Fibroblast of mammary gland (primary cell): ENCODE measurements around the gene ZNF592.

Source experiments
- DNase-seq: peaks from one replicate; pipeline ENCODE4 v3.0.0-alpha.2; 2010; ENCODE audit warnings: low read depth
- H3K4me3 ChIP-seq: 2 replicates; pipeline ENCODE4 v1.5.1; 2011; ENCODE audit warnings: low read depth, mild to moderate bottlenecking, low read length, moderate library complexity; ENCODE audit not compliant: control insufficient read depth
- CTCF ChIP-seq: conservative IDR thresholded peaks from 2 replicates; pipeline ENCODE4 v1.5.1; 2011; ENCODE audit warnings: low read depth, low read length, inconsistent platforms; ENCODE audit not compliant: control insufficient read depth, insufficient read depth

Gene ZNF592

DNA sequence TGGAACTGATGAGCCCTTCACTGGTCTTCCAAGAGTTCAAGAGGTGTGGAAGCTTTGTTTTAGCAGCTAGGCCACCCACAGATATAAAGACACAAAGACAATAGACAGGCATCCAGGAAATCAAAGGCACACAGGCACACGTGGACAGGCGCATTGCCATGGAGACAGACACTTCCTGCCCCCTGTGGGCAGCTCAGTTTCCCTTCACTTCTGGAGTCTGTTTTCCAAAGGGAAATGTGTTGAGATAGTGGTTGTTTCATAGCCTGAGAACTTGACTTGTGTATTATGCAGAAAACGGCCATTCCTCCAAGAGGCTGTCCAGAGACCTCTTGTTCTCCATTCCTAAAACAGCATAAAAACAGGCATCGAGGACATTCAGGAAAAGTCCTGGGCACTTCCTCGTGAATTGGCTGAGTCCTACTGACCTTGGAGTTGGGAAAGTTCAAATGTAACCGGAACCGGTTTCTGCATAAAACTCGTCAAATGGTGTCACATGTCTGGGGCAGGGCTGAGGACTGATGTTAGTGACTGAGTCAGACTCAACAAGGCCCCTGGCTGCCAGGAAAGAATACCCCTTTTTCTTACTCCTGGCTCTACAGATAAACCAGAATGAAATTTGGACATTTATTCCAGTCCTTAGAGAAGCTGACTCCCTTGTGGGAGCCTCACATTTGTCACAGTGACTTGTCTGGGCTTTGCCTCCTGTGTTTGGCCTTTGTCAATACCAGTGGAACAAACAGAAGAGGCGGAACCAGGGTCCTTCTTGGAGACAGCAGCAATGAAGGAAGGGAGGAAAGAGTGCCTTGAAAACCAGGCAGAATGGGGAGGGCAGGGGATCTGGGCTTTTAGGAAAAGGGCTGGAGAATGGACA lies 70.1 kb downstream of the ZNF592 start:
- DNase-seq: peak; percentile 27
- no peak for TF ChIP-seq CTCF
- no peak overlapping the region for H3K4me3 ChIP-seq

- no peak for DNase-seq
- TF ChIP-seq CTCF: no peak
- no peak overlapping the region for H3K4me3 ChIP-seq
These were observed 70.9 kb downstream of the ZNF592 start for GRCh38 chr15:84819291-84819768.

GRCh38 chr15:84819791-84820190 lies 71.4 kb downstream of the ZNF592 start:
- TF ChIP-seq CTCF: no peak
- no peak for DNase-seq
- no peak overlapping the region for H3K4me3 ChIP-seq

DNA sequence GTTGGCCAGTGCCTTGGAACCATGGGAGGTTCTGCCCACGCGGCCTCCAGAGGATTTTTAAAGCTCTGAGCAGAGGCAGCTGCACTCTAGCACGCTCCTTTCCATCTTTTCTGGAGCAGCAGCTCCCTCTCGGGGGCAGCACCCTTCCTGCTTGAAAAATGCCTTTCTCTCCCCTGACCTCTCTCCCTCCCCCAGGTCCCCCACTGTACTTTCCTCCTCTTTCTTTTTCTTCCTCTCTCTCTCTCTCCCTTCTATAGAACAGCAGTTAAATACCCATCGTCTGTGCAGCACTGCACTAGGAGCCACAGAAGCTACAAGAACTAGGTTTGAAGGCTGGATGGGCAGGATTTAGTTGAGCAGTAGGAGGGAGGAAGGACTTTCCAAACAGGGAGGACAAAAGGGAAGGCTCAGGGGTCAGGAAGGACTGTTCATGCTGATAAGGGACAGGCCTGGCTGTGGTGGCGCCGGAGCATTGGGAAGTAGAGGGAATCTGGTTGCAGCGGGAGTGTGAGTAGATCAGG lies 73.2 kb downstream of the ZNF592 start:
- H3K4me3 ChIP-seq: no peak overlapping the region
- peak; percentile 28 for TF ChIP-seq CTCF
- peak; percentile 44 for DNase-seq

- H3K4me3 ChIP-seq: no peak overlapping the region
- DNase-seq: no peak
- TF ChIP-seq CTCF: no peak
These were observed 74.4 kb downstream of the ZNF592 start for GRCh38 chr15:84822653-84823281.

- H3K4me3 ChIP-seq: no peak overlapping the region
- no peak for DNase-seq
- no peak for TF ChIP-seq CTCF
These were observed 75.0 kb downstream of the ZNF592 start for GRCh38 chr15:84823282-84823878.
